Gastrocnemius medialis (tissue), 4 donors: ENCODE measurements around the gene TCOF1.

Experiments
- POLR2A ChIP-seq, 2 donors: fragments of 450-650 bp; IDR thresholded peaks; one replicate each; pipeline ENCODE4 v1.6.1; 2017; ENCODE audit warnings: antibody characterized with exemption in 2 of 2, mild to moderate bottlenecking in 2 of 2, moderate library complexity in 2 of 2
- TF ChIP-seq, protein P1 (sequence below), 5 experiments: fragments of 450-650 bp in 3 of 5; fragments of 200-600 bp in 2 of 5; sonication (generic) in 2 of 5; IDR thresholded peaks in 4 of 5; conservative IDR thresholded peaks in 1 of 5; 1 replicate in 4 of 5; 2 replicates in 1 of 5; pipeline ENCODE4 v1.5.1; 2016 to 2019; ENCODE audit warnings: antibody characterized with exemption in 5 of 5, mild to moderate bottlenecking in 3 of 5, moderate library complexity in 3 of 5

DNA sequence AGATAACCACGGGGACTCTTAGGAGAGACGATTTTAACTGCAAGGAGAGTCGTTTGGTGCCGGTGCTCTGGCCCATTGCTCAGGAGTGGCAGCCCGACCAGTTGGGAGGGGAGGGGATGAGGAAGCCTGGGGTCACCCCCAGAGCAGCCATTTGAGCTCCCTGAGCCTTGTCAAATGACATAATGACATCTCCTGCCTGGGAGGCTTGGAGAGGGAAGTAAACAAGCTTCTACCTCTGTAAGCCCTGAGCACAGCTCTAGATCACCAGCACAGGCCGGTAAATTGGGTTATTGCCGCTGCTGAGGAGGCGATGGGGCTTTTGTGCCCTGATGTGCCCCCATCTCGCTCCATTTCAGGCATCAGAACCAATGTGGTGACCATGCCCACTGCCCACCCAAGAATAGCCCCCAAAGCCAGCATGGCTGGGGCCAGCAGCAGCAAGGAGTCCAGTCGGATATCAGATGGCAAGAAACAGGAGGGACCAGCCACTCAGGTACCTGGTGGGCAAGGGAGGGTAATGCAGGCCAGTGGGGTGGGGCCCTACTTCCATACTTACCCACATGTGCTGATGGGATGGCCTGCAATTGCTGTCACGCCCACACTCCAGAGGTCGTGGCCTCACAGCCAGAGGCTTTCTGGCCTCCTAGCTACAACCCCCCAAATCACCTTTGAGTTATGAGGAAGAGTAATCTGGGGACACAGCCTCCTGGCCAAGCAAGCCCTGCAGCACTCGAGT lies 32.2 kb downstream of the TCOF1 start:
- TF ChIP-seq, protein P1, sequence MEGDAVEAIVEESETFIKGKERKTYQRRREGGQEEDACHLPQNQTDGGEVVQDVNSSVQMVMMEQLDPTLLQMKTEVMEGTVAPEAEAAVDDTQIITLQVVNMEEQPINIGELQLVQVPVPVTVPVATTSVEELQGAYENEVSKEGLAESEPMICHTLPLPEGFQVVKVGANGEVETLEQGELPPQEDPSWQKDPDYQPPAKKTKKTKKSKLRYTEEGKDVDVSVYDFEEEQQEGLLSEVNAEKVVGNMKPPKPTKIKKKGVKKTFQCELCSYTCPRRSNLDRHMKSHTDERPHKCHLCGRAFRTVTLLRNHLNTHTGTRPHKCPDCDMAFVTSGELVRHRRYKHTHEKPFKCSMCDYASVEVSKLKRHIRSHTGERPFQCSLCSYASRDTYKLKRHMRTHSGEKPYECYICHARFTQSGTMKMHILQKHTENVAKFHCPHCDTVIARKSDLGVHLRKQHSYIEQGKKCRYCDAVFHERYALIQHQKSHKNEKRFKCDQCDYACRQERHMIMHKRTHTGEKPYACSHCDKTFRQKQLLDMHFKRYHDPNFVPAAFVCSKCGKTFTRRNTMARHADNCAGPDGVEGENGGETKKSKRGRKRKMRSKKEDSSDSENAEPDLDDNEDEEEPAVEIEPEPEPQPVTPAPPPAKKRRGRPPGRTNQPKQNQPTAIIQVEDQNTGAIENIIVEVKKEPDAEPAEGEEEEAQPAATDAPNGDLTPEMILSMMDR (IDR thresholded peaks at IDR 0.05 in 4 of 5, conservative IDR thresholded peaks at IDR 0.05 in 1 of 5), result no peak
- no peak for TF ChIP-seq POLR2A (IDR thresholded peaks at IDR 0.05)
